ENCODE data around the gene SBF2. TPM values are rescaled to one million over a fixed set of nuclear protein-coding genes. Genes with fewer than 3 reads are reported as not detected.

Gene SBF2
- total RNA-seq, 3 donors from 2014 or later: 74.8 to 91.9 (median 88.2) TPM

DNA sequence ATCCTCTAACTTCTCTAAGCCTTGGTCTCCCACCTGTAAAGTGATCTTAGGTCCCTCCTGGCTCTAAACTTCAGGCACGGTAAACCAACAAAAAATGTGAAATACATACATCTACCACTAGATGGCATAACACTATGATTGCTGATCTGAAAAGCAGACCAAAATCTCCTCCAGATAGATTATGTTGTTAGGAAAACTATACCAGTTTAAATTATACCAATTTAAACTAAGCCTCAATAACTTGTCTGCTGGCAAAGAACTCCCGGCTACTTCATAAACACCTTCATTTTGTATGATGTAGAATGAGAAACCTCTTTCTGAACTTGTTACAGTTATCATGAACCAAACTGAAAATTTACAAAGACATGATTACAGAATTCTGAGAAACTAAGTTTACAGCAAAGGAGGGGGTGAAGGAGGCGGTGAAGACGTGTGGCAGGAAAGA is 85.9 kb downstream of the SBF2 start:
- no peak for DNase-seq (ENCODE audit: low spot score in 2 of 2)

DNA sequence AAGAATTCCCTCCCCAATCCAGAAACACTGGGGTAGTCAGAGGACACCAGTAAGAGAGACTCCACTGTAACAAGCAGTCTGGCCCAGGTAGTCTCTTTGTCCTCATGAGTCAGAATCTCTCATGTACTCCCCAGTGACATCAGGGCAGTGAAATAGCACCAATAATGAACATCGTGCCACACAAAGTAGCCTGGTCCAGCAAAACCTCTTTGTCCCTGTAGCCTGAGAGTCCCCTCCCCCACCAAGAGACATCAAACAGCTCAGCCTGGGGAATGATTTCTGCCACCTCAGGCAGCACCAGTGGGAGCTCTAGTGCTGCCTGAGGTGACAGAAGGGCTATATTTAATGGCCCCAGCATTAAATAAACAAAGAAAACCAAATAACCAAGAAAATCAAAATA is 88.1 kb downstream of the SBF2 start:
- Histone ChIP-seq H3K27me3 (no peaks in the 10 kb centered on the region), H3K4me1 (no peaks in the 10 kb centered on the region), H3K9me3 (peaks cover 14 to 22% of the 10 kb centered on the region in 2 donors), H3K4me3 (no peak overlapping the region), H3K36me3 (no peaks in the 10 kb centered on the region), H3K27ac (no peak overlapping the region)
- intact Hi-C loops (cut with DNase I; ENCODE audit: low total_unique reads): no loop called here
- no peak for DNase-seq (ENCODE audit: low spot score in 2 of 2)
- no peak for TF ChIP-seq POLR2AphosphoS5 (IDR thresholded peaks at IDR 0.05)
- TF ChIP-seq POLR2A (IDR thresholded peaks at IDR 0.05): no peak
- TF ChIP-seq CTCF (IDR thresholded peaks at IDR 0.05): no peak

More for the DNA sequence above, 85.9 kb downstream of the SBF2 start:
- Histone ChIP-seq H3K27me3 (no peaks in the 10 kb centered on the region), H3K27ac (no peak overlapping the region), H3K4me3 (no peak overlapping the region), H3K4me1 (no peaks in the 10 kb centered on the region), H3K36me3 (no peaks in the 10 kb centered on the region), H3K9me3 (peaks cover 11 to 18% of the 10 kb centered on the region in 2 donors)
- no peak for TF ChIP-seq POLR2A (IDR thresholded peaks at IDR 0.05)
- peak; percentile 74 to 85 (median 75) for TF ChIP-seq CTCF (IDR thresholded peaks at IDR 0.05)
- intact Hi-C loops (cut with DNase I; ENCODE audit: low total_unique reads): no loop called here

DNA sequence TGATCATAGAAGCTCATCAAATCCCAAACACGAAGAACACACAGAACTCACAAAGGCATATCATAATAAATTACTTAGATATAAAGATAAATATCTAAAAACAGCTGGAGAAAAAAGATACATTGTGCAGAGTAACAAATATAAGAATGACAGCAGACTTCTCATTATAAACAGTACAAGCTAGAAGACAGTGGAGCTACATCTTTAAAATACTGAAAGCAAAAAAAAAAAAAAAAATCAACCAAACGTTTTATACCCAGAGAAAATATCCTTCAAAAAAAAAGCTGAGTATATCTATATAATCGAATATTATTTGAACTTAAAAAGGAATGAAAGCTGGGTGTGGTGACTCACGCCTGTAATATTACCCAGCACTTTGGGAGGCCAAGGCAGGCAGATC is 90.0 kb downstream of the SBF2 start:
- Histone ChIP-seq H3K4me3 (no peak overlapping the region), H3K27me3 (no peaks in the 10 kb centered on the region), H3K27ac (no peak overlapping the region), H3K4me1 (no peaks in the 10 kb centered on the region), H3K9me3 (peaks cover 14 to 22% of the 10 kb centered on the region in 2 donors), H3K36me3 (no peaks in the 10 kb centered on the region)
- no peak for DNase-seq (ENCODE audit: low spot score in 2 of 2)
- intact Hi-C loops (cut with DNase I; ENCODE audit: low total_unique reads): no loop called here
- TF ChIP-seq POLR2A (IDR thresholded peaks at IDR 0.05): no peak
- no peak for TF ChIP-seq CTCF (IDR thresholded peaks at IDR 0.05)
- no peak for TF ChIP-seq POLR2AphosphoS5 (IDR thresholded peaks at IDR 0.05)

GRCh38 chr11:10201343-10201742 is 92.7 kb downstream of the SBF2 start:
- peaks cover 14 to 22% of the 10 kb centered on the region in 2 donors for H3K9me3 ChIP-seq
- no peak overlapping the region for H3K4me3 ChIP-seq
- no peak for DNase-seq (ENCODE audit: low spot score in 2 of 2)
- H3K4me1 ChIP-seq: no peaks in the 10 kb centered on the region
- no peak overlapping the region for H3K27ac ChIP-seq
- H3K36me3 ChIP-seq: no peaks in the 10 kb centered on the region
- TF ChIP-seq POLR2AphosphoS5 (IDR thresholded peaks at IDR 0.05) (no peak), CTCF (IDR thresholded peaks at IDR 0.05) (no peak), POLR2A (IDR thresholded peaks at IDR 0.05) (no peak)
- no peaks in the 10 kb centered on the region for H3K27me3 ChIP-seq
- intact Hi-C loops (cut with DNase I; ENCODE audit: low total_unique reads): no loop called here

DNA sequence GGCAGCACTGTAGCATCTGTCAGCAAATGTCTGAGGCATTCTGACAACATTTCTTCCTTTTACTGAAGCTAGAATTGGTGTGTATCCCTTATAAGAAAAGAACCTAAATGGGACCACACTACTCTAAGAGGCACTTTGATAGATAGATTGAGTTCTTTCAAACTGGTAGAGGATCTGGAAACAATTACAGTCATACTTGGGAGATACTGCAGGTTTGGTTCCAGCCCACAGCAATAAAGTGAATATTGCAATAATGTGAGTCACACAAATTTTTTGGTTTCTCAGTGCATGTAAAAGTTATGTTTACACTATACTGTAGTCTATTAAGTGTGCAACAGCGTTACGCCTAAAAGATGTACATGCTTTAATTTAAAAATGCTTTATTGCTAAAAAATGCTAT is 96.9 kb downstream of the SBF2 start:
- TF ChIP-seq POLR2A (IDR thresholded peaks at IDR 0.05): no peak
- Histone ChIP-seq H3K9me3 (no peaks in the 10 kb centered on the region), H3K4me1 (no peaks in the 10 kb centered on the region), H3K4me3 (no peak overlapping the region), H3K27ac (no peak overlapping the region), H3K27me3 (no peaks in the 10 kb centered on the region), H3K36me3 (no peaks in the 10 kb centered on the region)
- DNase-seq (ENCODE audit: low spot score in 2 of 2): no peak
- intact Hi-C loops (cut with DNase I; ENCODE audit: low total_unique reads): no loop called here

GRCh38 chr11:10192036-10192435 is 102.0 kb downstream of the SBF2 start:
- TF ChIP-seq POLR2AphosphoS5 (IDR thresholded peaks at IDR 0.05) (no peak), CTCF (IDR thresholded peaks at IDR 0.05) (no peak), POLR2A (IDR thresholded peaks at IDR 0.05) (no peak)
- H3K27me3 ChIP-seq: no peaks in the 10 kb centered on the region
- intact Hi-C loops (cut with DNase I; ENCODE audit: low total_unique reads): no loop called here
- no peaks in the 10 kb centered on the region for H3K36me3 ChIP-seq
- H3K4me1 ChIP-seq: no peaks in the 10 kb centered on the region
- no peak for DNase-seq (ENCODE audit: low spot score in 2 of 2)
- H3K9me3 ChIP-seq: no peaks in the 10 kb centered on the region
- no peak overlapping the region for H3K4me3 ChIP-seq
- no peak overlapping the region for H3K27ac ChIP-seq
